ENCODE measurements around the gene SLIT1. TPM values are rescaled to one million over a fixed set of nuclear protein-coding genes. Genes with fewer than 3 reads are reported as not detected.

Gene SLIT1
- total RNA-seq, 4 donors from 2014 or later, result 0.28 to 1.7 TPM; not detected in 2

DNA sequence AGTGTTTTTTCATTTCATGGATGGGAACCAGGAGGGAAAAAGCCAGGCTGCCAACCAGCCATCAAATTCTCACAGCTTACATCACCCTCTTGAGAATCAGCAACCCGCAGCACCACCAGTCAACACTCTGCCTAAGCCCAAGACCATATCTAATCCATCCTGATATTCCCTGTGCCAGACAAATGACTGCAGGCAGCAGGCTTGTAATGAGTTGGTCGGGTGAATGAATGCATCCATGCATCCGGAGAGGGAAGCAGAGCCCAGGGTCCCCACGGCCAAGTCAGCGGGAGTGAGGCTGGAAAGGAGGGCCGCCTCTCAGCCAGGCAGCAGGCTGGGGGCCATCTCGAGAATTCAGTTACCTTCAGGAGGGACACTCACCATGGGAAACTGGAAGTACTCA lies 46.9 kb downstream of the SLIT1 start:
- Histone ChIP-seq H3K27me3 (no peaks in the 10 kb centered on the region), H3K4me1 (no peaks in the 10 kb centered on the region), H3K4me3 (no peak overlapping the region), H3K9me3 (no peaks in the 10 kb centered on the region), H3K27ac (no peak overlapping the region), H3K36me3 (no peaks in the 10 kb centered on the region)
- DNase-seq, result no peak
- TF ChIP-seq POLR2A (IDR thresholded peaks at IDR 0.05), result no peak
- TF ChIP-seq, protein P1, sequence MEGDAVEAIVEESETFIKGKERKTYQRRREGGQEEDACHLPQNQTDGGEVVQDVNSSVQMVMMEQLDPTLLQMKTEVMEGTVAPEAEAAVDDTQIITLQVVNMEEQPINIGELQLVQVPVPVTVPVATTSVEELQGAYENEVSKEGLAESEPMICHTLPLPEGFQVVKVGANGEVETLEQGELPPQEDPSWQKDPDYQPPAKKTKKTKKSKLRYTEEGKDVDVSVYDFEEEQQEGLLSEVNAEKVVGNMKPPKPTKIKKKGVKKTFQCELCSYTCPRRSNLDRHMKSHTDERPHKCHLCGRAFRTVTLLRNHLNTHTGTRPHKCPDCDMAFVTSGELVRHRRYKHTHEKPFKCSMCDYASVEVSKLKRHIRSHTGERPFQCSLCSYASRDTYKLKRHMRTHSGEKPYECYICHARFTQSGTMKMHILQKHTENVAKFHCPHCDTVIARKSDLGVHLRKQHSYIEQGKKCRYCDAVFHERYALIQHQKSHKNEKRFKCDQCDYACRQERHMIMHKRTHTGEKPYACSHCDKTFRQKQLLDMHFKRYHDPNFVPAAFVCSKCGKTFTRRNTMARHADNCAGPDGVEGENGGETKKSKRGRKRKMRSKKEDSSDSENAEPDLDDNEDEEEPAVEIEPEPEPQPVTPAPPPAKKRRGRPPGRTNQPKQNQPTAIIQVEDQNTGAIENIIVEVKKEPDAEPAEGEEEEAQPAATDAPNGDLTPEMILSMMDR (IDR thresholded peaks at IDR 0.05), result no peak

DNA sequence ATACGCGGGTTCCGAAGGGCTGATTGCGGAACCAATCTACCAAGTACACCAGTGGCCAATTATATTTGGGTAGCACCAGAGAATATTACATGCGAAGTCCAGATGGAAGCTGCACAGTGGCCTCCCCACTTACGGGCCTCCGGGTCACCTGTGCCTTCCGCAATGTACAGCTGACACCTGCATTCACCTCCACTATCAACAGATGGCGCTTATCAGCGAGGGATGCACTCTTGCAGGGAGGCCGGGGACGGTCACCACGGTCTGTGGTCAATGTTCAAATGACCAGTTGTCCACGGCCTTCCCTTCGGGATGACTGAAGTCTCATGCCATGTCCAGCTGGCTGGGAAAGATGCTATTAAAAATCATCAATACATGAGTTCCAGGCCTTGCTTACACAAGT lies 47.6 kb downstream of the SLIT1 start:
- peak in 1 of 3 donors; percentile 59 for DNase-seq

DNA sequence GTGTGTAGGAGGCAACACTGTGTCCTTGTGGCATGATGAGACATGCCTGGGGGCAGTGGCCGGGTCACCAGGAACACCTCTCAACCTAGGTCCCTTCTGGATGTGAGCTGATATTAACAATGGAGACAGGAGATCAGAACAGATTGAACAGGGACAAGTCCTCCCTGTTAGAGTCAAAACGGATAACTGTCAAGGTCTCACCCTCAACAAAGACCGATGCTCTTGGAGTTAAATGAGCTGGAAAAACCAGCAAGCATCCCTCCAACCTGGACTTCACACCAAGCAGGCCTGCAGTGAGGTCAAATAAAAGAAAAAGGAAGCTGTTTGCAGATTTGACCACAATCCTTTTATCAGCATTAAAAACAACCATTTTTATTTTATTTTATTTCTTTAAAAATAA lies 49.0 kb downstream of the SLIT1 start:
- Histone ChIP-seq H3K27ac (no peak overlapping the region), H3K27me3 (no peaks in the 10 kb centered on the region), H3K4me3 (no peak overlapping the region), H3K9me3 (no peaks in the 10 kb centered on the region), H3K36me3 (no peaks in the 10 kb centered on the region), H3K4me1 (no peaks in the 10 kb centered on the region)
- no peak for DNase-seq
- TF ChIP-seq, protein P1 (IDR thresholded peaks at IDR 0.05), result no peak
- no peak for TF ChIP-seq POLR2A (IDR thresholded peaks at IDR 0.05)

More for the DNA sequence above, 47.6 kb downstream of the SLIT1 start:
- TF ChIP-seq, protein P1 (IDR thresholded peaks at IDR 0.05), result peak in 4 of 6 experiments; percentile 30 to 52 (median 45)
- TF ChIP-seq POLR2A (IDR thresholded peaks at IDR 0.05), result no peak
- Histone ChIP-seq H3K4me3 (no peak overlapping the region), H3K4me1 (no peaks in the 10 kb centered on the region), H3K27me3 (no peaks in the 10 kb centered on the region), H3K36me3 (no peaks in the 10 kb centered on the region), H3K9me3 (no peaks in the 10 kb centered on the region), H3K27ac (no peak overlapping the region)

DNA sequence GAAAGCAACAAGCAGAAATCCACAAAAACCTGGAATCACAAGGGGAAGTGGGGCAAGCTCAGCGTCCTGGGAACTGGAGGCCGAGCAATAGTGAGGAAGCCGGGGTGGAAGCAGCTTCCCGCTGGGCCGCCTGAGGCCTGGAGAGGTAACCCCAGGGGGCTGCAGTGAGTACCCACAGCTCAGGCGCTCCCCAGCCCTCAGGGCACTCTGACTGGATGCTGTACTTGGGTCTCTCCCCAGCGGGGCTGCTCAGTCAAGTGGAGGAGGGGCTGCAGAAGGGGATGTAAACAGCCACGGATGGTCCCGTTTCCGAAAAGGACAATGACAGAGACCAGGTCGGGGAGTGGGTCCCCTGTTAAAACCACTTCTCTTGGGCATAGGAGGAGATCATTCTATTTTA lies 50.3 kb downstream of the SLIT1 start:
- Histone ChIP-seq H3K4me3 (no peak overlapping the region), H3K4me1 (no peaks in the 10 kb centered on the region), H3K9me3 (no peaks in the 10 kb centered on the region), H3K27me3 (no peaks in the 10 kb centered on the region), H3K36me3 (no peaks in the 10 kb centered on the region), H3K27ac (no peak overlapping the region)
- no peak for DNase-seq
- TF ChIP-seq POLR2A (IDR thresholded peaks at IDR 0.05), result no peak

DNA sequence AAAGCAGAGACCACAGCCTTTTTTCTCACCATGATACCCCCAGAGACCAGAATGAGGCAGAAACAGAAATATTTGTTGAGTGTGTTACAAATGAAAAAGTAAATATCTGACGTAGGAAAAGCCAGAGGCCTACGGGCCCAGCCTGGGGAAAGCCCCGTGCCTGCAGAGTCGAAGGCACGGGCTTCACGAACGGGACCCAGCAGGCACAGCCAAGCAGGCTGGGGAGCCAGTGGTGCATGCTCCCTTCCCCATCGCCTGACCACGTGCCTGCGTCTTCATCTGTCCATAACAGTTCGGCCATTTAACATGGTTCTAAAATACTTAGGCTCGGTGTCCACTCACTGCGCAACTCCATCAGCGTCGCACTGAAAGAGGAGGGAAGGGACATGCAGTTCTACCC lies 50.8 kb downstream of the SLIT1 start:
- Histone ChIP-seq H3K4me1 (no peaks in the 10 kb centered on the region), H3K27ac (no peak overlapping the region), H3K36me3 (no peaks in the 10 kb centered on the region), H3K27me3 (no peaks in the 10 kb centered on the region), H3K4me3 (no peak overlapping the region), H3K9me3 (no peaks in the 10 kb centered on the region)
- TF ChIP-seq, protein P1 (IDR thresholded peaks at IDR 0.05), result no peak
- no peak for TF ChIP-seq POLR2A (IDR thresholded peaks at IDR 0.05)
- no peak for DNase-seq

GRCh38 chr10:97134110-97134509 lies 51.6 kb downstream of the SLIT1 start:
- TF ChIP-seq, protein P1 (IDR thresholded peaks at IDR 0.05), result no peak
- no peak for TF ChIP-seq POLR2A (IDR thresholded peaks at IDR 0.05)
- no peaks in the 10 kb centered on the region for H3K27me3 ChIP-seq
- H3K4me1 ChIP-seq, result no peaks in the 10 kb centered on the region
- no peak for DNase-seq
- H3K4me3 ChIP-seq, result no peak overlapping the region
- no peak overlapping the region for H3K27ac ChIP-seq
- H3K36me3 ChIP-seq, result no peaks in the 10 kb centered on the region
- no peaks in the 10 kb centered on the region for H3K9me3 ChIP-seq
